Stimulated activated CD4-positive, alpha-beta T cell treated with anti-CD3 and anti-CD28 coated beads, Interleukin-4, amount 100 ng/mL, for 1 hour (primary cell): ENCODE measurements around the gene PDXDC1.
"Not testable (repeated sequence)": the region's sequence is repeated elsewhere in the genome, so short reads cannot be mapped to it uniquely, and the experiment has no call there.

ENCODE experiments used
- DNase-seq: peaks from one replicate; pipeline ENCODE4 v3.0.0-alpha.2; 2020

The PDXDC1 gene

GRCh38 chr16:14975418-14976194, 780 bp downstream of the PDXDC1 start:
- peak; percentile 58 for DNase-seq

GRCh38 chr16:14976971-14977736, 2.3 kb downstream of the PDXDC1 start:
- not testable (repeated sequence) for DNase-seq

GRCh38 chr16:14978281-14978680, 3.5 kb downstream of the PDXDC1 start:
- not testable (repeated sequence) for DNase-seq

GRCh38 chr16:14978908-14979307, 4.1 kb downstream of the PDXDC1 start:
- DNase-seq, result not testable (repeated sequence)

GRCh38 chr16:14981234-14981633, 6.4 kb downstream of the PDXDC1 start:
- not testable (repeated sequence) for DNase-seq

- not testable (repeated sequence) for DNase-seq
Measured at GRCh38 chr16:14982521-14982920, 7.7 kb downstream of the PDXDC1 start.

- DNase-seq, result not testable (repeated sequence)
Measured at GRCh38 chr16:14988092-14988491, 13.3 kb downstream of the PDXDC1 start.

GRCh38 chr16:14988661-14989191, 13.9 kb downstream of the PDXDC1 start:
- not testable (repeated sequence) for DNase-seq

- DNase-seq, result not testable (repeated sequence)
Measured at GRCh38 chr16:14989291-14990281, 14.8 kb downstream of the PDXDC1 start.

- not testable (repeated sequence) for DNase-seq
Measured at GRCh38 chr16:14993277-14994151, 18.7 kb downstream of the PDXDC1 start.

- DNase-seq, result not testable (repeated sequence)
Measured at GRCh38 chr16:14996702-14997101, 21.9 kb downstream of the PDXDC1 start.

- not testable (repeated sequence) for DNase-seq
Measured at GRCh38 chr16:14998300-14998699, 23.5 kb downstream of the PDXDC1 start.

- DNase-seq, result not testable (repeated sequence)
Measured at GRCh38 chr16:14999845-15000244, 25.0 kb downstream of the PDXDC1 start.

- not testable (repeated sequence) for DNase-seq
Measured at GRCh38 chr16:15002448-15002847, 27.6 kb downstream of the PDXDC1 start.

- DNase-seq, result not testable (repeated sequence)
Measured at GRCh38 chr16:15005357-15006132, 30.7 kb downstream of the PDXDC1 start.

- DNase-seq, result not testable (repeated sequence)
Measured at GRCh38 chr16:15008647-15009046, 33.8 kb downstream of the PDXDC1 start.

- not testable (repeated sequence) for DNase-seq
Measured at GRCh38 chr16:15012941-15013340, 38.1 kb downstream of the PDXDC1 start.

- not testable (repeated sequence) for DNase-seq
Measured at GRCh38 chr16:15015671-15016070, 40.8 kb downstream of the PDXDC1 start.

GRCh38 chr16:15016354-15016753, 41.5 kb downstream of the PDXDC1 start:
- not testable (repeated sequence) for DNase-seq

- DNase-seq, result not testable (repeated sequence)
Measured at GRCh38 chr16:15016951-15017580, 42.2 kb downstream of the PDXDC1 start.
